Neural progenitor cell (in vitro differentiated cells): ENCODE results near the gene MATN1. TPM values are rescaled to one million over a fixed set of nuclear protein-coding genes. Genes with fewer than 3 reads are reported as not detected.

ENCODE experiments used
- DNase-seq: peaks from one replicate; pipeline ENCODE4 v3.0.0-alpha.2; 2016; ENCODE audit warnings: low spot score
- H2AFZ ChIP-seq: fragments of 200-600 bp; sonication (generic); replicated peaks from 2 replicates; pipeline ENCODE4 v1.6.1; 2016; ENCODE audit warnings: antibody characterized with exemption
- H3F3A ChIP-seq: fragments of 200-600 bp; sonication (generic); 2 replicates; pipeline ENCODE4 v1.6.1; 2016; ENCODE audit warnings: antibody characterized with exemption, low read depth
- H3K27ac ChIP-seq: fragments of 200-600 bp; sonication (generic); 2 replicates; pipeline ENCODE4 v1.5.1; 2016; ENCODE audit warnings: mild to moderate bottlenecking
- H3K27me3 ChIP-seq: fragments of 200-600 bp; sonication (generic); 2 replicates; pipeline ENCODE4 v1.6.1; 2016; ENCODE audit warnings: mild to moderate bottlenecking, moderate library complexity
- H3K36me3 ChIP-seq: fragments of 200-600 bp; sonication (generic); 2 replicates; pipeline ENCODE4 v1.5.1; 2016
- H3K4me1 ChIP-seq: fragments of 200-600 bp; sonication (generic); 2 replicates; pipeline ENCODE4 v1.6.1; 2016; ENCODE audit warnings: mixed run types
- H3K4me2 ChIP-seq: fragments of 200-600 bp; sonication (generic); 2 replicates; pipeline ENCODE4 v1.6.1; 2016
- H3K4me3 ChIP-seq: fragments of 200-600 bp; sonication (generic); 2 replicates; pipeline ENCODE4 v1.5.1; 2016
- H3K79me2 ChIP-seq: fragments of 200-600 bp; sonication (generic); 2 replicates; pipeline ENCODE4 v1.6.1; 2016; ENCODE audit warnings: low read depth
- H3K9ac ChIP-seq: fragments of 200-600 bp; sonication (generic); 2 replicates; pipeline ENCODE4 v1.6.1; 2016
- H3K9me3 ChIP-seq: fragments of 200-600 bp; sonication (generic); 2 replicates; pipeline ENCODE4 v1.5.1; 2016; ENCODE audit warnings: low read depth
- H4K20me1 ChIP-seq: fragments of 200-600 bp; sonication (generic); 2 replicates; pipeline ENCODE4 v1.6.1; 2016; ENCODE audit warnings: low read depth
- H3K27ac Mint-ChIP-seq: 3 replicates; pipeline ENCODE4 v1.8.0; 2021; ENCODE audit warnings: mixed read lengths
- H3K27me3 Mint-ChIP-seq: 2 replicates; pipeline ENCODE4 v1.8.0; 2022; ENCODE audit warnings: low read depth, mild to moderate bottlenecking, inconsistent platforms, moderate library complexity, mixed read lengths; ENCODE audit not compliant: insufficient read depth
- H3K36me3 Mint-ChIP-seq: 3 replicates; pipeline ENCODE4 v1.8.0; 2021; ENCODE audit warnings: mixed read lengths
- H3K4me1 Mint-ChIP-seq: 3 replicates; pipeline ENCODE4 v1.8.0; 2021; ENCODE audit warnings: mixed read lengths
- H3K4me3 Mint-ChIP-seq: 3 replicates; pipeline ENCODE4 v1.8.0; 2021; ENCODE audit warnings: mild to moderate bottlenecking, moderate library complexity, mixed read lengths
- H3K9me3 Mint-ChIP-seq: 3 replicates; pipeline ENCODE4 v1.8.0; 2020; ENCODE audit warnings: mixed read lengths
- CTCF ChIP-seq: fragments of 200-600 bp; sonication (generic); IDR thresholded peaks from 2 replicates; pipeline ENCODE4 v1.5.1; 2017; ENCODE audit warnings: antibody characterized with exemption, mild to moderate bottlenecking
- EZH2 ChIP-seq: fragments of 200-600 bp; sonication (generic); IDR thresholded peaks from 2 replicates; pipeline ENCODE4 v1.6.1; 2017; ENCODE audit warnings: antibody characterized with exemption, mild to moderate bottlenecking, moderate library complexity
- EZH2phosphoT487 ChIP-seq: fragments of 200-600 bp; sonication (generic); IDR thresholded peaks from 2 replicates; pipeline ENCODE4 v1.6.1; 2017; ENCODE audit warnings: antibody characterized with exemption
- total RNA-seq: library from RNA; depleted of rRNA; stranded (reverse); fragments of >200 nt; gene quantifications from 2 replicates; pipeline ENCODE4 v1.2.3, GENCODE V29; 2015; ENCODE audit warnings: low replicate concordance

MATN1 gene
- total RNA-seq, 1 donor from 2014 or later = not detected

- H4K20me1 ChIP-seq = no peaks in the 10 kb centered on the region
- H2AFZ ChIP-seq = no peak overlapping the region
- peaks cover 3% of the 10 kb centered on the region for H3K27me3 Mint-ChIP-seq
- no peak for DNase-seq
- H3K9ac ChIP-seq = no peak overlapping the region
- no peaks in the 10 kb centered on the region for H3K9me3 ChIP-seq
- peak overlapping the region; percentile 42 for H3K27ac Mint-ChIP-seq
- H3K9me3 Mint-ChIP-seq = peaks cover 5% of the 10 kb centered on the region
- H3K4me3 ChIP-seq = no peak overlapping the region
- H3K27me3 ChIP-seq = no peaks in the 10 kb centered on the region
- H3K4me2 ChIP-seq = no peak overlapping the region
- H3K36me3 Mint-ChIP-seq = no peaks in the 10 kb centered on the region
- no peak overlapping the region for H3K4me3 Mint-ChIP-seq
- no peaks in the 10 kb centered on the region for H3K79me2 ChIP-seq
- peaks cover 36% of the 10 kb centered on the region for H3K4me1 Mint-ChIP-seq
- peaks cover 19% of the 10 kb centered on the region for H3K4me1 ChIP-seq
- no peaks in the 10 kb centered on the region for H3K36me3 ChIP-seq
- TF ChIP-seq CTCF = no peak
- TF ChIP-seq EZH2 = no peak
- no peak for TF ChIP-seq EZH2phosphoT487
- H3F3A ChIP-seq = no peaks in the 10 kb centered on the region
- H3K27ac ChIP-seq = no peak overlapping the region
These were observed 35.5 kb upstream of the MATN1 start for GRCh38 chr1:30758785-30759380.

GRCh38 chr1:30758121-30758688 lies 34.8 kb upstream of the MATN1 start:
- Mint-ChIP-seq H3K4me3 (no peak overlapping the region), H3K27ac (no peak overlapping the region)
- H3K9me3 ChIP-seq = no peaks in the 10 kb centered on the region

GRCh38 chr1:30757352-30758120 lies 34.2 kb upstream of the MATN1 start, which contains the start of gene LAPTM5:
LAPTM5 (minus strand) TSS chr1:30757774; CDS start chr1:30757745, 29 bp downstream.
- no peak for DNase-seq
- Histone ChIP-seq H3K79me2 (no peaks in the 10 kb centered on the region), H3K27me3 (no peaks in the 10 kb centered on the region), H3K4me1 (peaks cover 19% of the 10 kb centered on the region), H4K20me1 (no peaks in the 10 kb centered on the region), H3K4me3 (no peak within 1 kb of the TSS), H3K4me2 (no peak within 1 kb of the TSS), H3K9me3 (no peaks in the 10 kb centered on the region), H3K27ac (no peak within 1 kb of the TSS), H3K9ac (no peak within 1 kb of the TSS), H3F3A (no peaks in the 10 kb centered on the region), H2AFZ (no peak within 1 kb of the TSS), H3K36me3 (no peaks in the 10 kb centered on the region)
- Mint-ChIP-seq H3K4me3 (no peak within 1 kb of the TSS), H3K9me3 (peaks cover 5% of the 10 kb centered on the region), H3K27ac (peak within 1 kb of the TSS; percentile 73), H3K27me3 (peaks cover 3% of the 10 kb centered on the region), H3K36me3 (no peaks in the 10 kb centered on the region), H3K4me1 (peaks cover 33% of the 10 kb centered on the region)
- TF ChIP-seq CTCF = no peak
- TF ChIP-seq EZH2phosphoT487 = no peak
- no peak for TF ChIP-seq EZH2

More at GRCh38 chr1:30758121-30758688, 34.8 kb upstream of the MATN1 start:
- Histone ChIP-seq H3K4me1 (peaks cover 19% of the 10 kb centered on the region), H3K4me2 (no peak overlapping the region), H3K27ac (no peak overlapping the region), H3K4me3 (no peak overlapping the region), H2AFZ (no peak overlapping the region), H4K20me1 (no peaks in the 10 kb centered on the region), H3F3A (no peaks in the 10 kb centered on the region), H3K36me3 (no peaks in the 10 kb centered on the region), H3K79me2 (no peaks in the 10 kb centered on the region), H3K27me3 (no peaks in the 10 kb centered on the region), H3K9ac (no peak overlapping the region)
- TF ChIP-seq CTCF = no peak
- TF ChIP-seq EZH2phosphoT487 = no peak
- TF ChIP-seq EZH2 = no peak
- peaks cover 35% of the 10 kb centered on the region for H3K4me1 Mint-ChIP-seq
- H3K27me3 Mint-ChIP-seq = peaks cover 3% of the 10 kb centered on the region
- peaks cover 5% of the 10 kb centered on the region for H3K9me3 Mint-ChIP-seq
- no peaks in the 10 kb centered on the region for H3K36me3 Mint-ChIP-seq
- no peak for DNase-seq
